GM12875 (cell line): ENCODE data around the gene PPP1R12B.
"Not testable (repeated sequence)": the region's sequence is repeated elsewhere in the genome, so short reads cannot be mapped to it uniquely, and the experiment has no call there.

Source experiments
- H3K4me3 ChIP-seq: one replicate; pipeline ENCODE4 v1.5.1; 2011; ENCODE audit warnings: low read depth, low read length, control low read depth
- TF ChIP-seq, protein P1 (sequence below): IDR thresholded peaks from 2 replicates; pipeline ENCODE4 v1.5.1; 2011; ENCODE audit warnings: low read depth, mild to moderate bottlenecking, control low read depth, inconsistent platforms, low read length, moderate library complexity, borderline replicate concordance; ENCODE audit not compliant: insufficient read depth

The PPP1R12B gene

DNA sequence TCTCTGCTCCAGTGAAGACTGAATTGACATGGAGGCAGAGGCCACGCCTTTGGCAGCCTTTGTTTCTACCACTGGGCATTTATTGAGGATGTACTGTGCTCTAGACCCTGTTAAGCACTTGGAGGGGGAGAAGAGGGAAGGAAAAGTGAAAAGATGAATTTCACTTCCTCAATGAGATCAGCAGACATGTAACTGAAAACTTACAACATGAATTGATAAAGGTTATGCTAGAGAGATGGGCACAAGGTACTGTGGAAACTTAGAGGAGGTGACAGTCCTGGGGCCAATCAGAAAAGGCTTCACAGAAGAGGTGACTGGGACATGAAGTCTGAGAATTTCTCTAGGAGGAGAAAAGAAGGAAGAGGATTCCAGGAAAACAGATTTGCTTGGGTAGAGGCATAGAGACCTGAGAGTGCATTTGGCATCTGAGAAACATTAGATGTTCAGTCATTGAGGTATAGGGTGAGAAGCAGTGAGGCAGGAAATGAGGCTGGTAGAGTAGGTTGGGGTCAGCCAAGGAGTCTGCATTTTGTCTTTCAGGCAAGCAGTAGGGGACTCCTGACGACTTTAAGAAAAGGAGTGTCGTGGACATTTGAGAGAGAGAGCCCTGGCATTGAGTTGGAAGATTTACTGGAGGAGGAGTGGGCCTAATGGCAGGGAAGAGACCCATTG lies 248.7 kb downstream of the PPP1R12B start:
- no peak overlapping the region for H3K4me3 ChIP-seq
- TF ChIP-seq, protein P1, sequence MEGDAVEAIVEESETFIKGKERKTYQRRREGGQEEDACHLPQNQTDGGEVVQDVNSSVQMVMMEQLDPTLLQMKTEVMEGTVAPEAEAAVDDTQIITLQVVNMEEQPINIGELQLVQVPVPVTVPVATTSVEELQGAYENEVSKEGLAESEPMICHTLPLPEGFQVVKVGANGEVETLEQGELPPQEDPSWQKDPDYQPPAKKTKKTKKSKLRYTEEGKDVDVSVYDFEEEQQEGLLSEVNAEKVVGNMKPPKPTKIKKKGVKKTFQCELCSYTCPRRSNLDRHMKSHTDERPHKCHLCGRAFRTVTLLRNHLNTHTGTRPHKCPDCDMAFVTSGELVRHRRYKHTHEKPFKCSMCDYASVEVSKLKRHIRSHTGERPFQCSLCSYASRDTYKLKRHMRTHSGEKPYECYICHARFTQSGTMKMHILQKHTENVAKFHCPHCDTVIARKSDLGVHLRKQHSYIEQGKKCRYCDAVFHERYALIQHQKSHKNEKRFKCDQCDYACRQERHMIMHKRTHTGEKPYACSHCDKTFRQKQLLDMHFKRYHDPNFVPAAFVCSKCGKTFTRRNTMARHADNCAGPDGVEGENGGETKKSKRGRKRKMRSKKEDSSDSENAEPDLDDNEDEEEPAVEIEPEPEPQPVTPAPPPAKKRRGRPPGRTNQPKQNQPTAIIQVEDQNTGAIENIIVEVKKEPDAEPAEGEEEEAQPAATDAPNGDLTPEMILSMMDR = no peak

DNA sequence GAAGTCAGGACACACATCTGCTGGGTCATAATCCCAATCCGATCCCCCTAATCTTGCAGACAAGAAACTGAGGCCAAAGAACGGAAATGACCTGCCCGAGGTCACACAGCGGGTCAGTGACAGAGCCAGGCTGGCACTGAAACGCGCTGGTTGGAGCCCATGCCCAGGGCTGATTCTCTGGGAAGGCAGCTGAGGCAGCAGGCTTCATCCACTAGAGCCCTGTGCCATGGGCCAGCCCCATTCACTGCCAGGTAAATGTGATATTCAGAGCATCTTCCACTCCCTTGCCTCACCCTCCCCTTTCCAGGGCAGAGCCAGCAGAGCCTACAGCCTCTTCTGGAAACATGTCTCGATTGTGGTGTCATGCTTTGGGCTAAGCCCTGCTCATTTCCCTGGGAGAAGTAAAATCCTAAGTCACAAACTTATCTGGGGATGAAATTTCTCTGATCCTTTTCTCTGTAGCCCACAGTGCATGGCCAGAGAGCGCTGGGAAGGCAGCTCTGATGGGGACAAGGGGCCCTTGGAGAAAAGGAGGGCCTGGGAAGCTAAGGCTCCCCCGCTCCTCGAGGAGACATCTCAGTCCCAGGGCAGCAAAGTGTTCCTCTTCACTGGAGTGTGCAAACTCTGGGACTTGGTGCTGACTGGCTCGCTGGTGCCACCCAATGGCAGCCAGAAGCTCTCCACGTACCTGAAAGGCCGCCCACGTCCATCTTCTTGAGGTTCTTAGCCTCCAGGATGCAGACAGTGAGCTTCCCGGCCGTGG lies 251.4 kb downstream of the PPP1R12B start:
- no peak overlapping the region for H3K4me3 ChIP-seq
- TF ChIP-seq, protein P1 = peak; percentile 88

DNA sequence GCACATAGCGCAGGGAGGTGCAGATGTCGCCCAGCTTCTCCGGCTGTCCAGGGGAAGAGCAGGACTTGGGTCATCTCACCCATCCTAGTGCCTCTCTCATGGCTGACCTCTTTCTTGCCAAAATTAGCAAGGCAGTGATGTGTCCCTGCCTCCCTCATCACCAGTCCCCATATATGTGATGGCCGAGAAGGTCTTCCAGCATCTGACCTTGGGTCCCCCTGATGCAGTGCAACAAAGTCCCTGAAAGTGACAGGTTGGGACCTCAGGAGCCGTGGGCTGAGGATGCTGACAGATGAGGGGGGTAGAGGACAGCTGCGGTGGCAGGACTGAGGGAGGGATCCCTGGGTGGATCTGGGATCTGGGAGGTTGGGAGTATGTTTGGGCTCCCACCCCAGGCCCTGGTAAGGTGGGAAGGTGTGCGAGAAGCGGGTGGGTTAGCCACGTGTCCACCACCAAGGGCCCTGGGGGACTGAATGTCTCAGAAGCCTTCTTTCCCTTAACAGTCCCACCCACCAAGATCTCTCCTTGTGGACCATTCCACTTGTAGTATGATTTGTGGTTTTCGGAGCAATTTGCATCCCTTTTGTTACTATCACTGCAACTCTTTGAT lies 252.0 kb downstream of the PPP1R12B start:
- H3K4me3 ChIP-seq = no peak overlapping the region
- TF ChIP-seq, protein P1 = no peak

DNA sequence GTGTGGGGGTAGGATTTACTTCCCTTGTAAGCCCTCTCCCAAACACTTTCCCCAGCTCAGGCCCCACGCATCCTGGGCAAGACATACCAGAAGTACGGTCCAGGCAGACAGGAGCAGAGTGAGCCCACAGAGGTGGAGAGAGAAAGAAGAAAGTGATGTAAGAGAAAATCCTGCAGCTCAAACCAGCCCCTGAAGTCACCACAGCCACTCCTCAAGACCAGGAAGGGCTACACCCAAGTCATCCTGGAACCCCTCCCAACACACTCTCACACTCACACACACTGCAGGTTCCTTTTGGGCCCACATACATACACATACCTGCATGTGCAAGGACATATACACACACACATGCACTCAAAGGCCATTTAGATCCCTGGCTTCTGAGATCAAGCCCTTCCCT lies 254.9 kb downstream of the PPP1R12B start:
- H3K4me3 ChIP-seq = no peak overlapping the region
- TF ChIP-seq, protein P1 = no peak

DNA sequence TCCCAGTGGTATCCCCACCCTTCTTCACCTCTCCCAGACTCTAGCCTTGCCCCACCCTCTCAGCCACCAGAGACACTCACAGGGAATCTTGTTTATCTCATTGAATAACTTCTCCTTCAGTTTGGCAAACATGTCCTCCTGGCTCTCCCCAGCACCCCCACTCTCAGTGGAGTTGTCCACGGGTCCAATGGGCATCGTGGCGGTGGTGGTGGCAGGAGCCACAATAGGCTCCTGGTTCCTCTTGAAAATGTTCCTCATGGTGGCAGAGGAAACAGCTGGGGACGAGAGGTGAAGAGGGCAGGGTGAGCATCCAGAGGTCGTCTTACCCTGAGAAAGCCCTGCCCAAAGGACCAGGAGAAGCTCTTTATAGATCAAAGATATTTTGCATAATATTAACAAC lies 257.0 kb downstream of the PPP1R12B start:
- TF ChIP-seq, protein P1 = no peak
- no peak overlapping the region for H3K4me3 ChIP-seq

DNA sequence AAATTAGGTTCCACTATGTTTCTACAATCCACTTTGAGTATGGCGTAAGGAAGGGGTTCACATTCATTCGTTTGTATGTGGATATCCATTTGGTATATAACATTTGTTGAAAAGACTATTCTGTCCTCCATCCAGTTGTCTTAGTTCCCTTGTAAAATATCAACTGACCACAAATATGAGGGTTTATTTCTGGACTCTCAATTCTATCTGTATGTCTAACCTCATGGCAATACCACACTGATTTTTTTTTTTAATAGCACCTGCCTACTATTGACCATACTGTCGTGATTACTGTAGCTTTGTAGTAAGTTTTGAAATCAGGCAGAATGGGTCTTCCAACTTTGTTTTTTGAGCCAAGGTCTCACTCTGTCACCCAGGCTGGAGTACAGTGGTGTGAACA lies 263.5 kb downstream of the PPP1R12B start:
- not testable (repeated sequence) for H3K4me3 ChIP-seq

DNA sequence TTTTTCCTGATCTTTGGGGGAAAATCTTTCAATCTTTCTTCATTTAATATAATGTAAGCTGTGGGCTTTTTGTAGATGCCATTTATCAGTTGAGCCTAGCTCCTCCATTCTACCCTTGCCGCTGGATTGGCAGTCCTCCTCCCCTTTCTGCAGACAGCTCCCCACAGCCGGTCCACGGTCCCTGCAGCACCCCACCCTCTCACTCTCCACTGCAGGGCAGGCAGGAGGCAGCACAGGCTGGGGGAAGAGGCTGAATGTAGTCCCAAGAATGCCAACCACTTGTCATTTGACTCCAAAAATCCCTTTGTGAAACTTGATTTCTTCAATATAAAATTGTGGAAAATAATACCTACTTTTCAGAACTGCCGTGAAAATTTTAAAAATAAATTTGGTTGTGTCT lies 265.1 kb downstream of the PPP1R12B start:
- no peak overlapping the region for H3K4me3 ChIP-seq

DNA sequence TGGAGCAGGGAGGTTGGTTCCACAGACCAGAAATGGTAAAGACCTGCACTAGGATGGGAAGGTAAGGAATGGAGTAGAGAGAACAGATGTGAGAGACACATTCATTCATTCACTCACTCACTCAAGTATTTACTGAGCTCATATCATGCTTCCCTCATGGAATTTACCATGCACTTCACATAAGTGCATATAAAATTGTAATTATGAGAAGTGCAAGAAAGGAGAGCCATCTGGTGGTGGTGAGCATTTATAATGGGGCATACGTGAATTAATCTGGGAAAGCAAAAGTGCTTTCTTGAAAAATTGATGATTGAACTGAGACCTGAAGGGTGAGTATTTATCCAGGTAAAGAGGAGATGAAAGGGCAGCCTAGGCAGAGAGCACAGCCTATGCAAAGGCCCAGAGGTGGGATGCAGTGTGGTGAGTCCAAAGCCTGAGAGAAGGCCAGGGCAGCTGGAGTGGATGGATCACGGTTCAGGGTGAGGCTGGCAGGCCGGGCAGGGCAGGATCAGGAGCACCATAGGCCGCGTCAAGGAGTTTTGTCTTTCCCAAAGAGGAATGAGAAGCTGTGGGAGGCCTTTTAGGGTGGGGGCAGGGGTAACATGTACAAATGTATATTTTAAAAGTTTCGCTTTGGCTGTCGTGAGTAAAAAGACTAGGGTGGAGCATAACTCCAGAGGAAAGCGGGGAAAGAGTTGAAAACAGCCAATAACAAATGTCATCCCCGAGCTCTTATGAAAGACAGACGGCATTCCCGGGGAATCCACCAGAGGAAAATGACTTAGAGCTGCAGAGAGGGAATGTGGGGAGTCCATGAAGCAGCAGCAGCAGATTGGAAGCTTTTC lies 266.1 kb downstream of the PPP1R12B start:
- H3K4me3 ChIP-seq = not testable (repeated sequence)

More for the DNA sequence above, 265.1 kb downstream of the PPP1R12B start:
- TF ChIP-seq, protein P1 = no peak

DNA sequence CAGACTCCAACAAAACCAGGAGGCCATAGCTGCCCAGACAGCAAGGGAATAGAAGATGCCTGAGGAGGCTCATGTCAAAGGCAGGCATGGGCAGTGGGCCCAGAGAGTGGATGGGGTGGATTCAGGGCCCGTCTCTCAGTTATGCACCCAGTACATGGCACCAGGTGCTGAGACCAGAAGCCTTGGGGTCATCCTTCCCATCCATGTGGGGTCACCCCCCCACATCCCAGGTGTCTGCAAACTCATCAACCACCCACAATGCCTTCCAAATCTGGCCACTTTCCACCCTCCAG lies 266.7 kb downstream of the PPP1R12B start:
- not testable (repeated sequence) for H3K4me3 ChIP-seq
